ENCODE results near the gene NSF. TPM values are rescaled to one million over a fixed set of nuclear protein-coding genes. Genes with fewer than 3 reads are reported as not detected.

Gene NSF
- total RNA-seq, 2 experiments from 2014 or later = 35.3 to 42.5 TPM

- CTCF ChIA-PET (ENCODE audit: unreplicated experiment) = no interaction called here
- no TSS peak for BruUV-seq (replicated peaks)
- POLR2A ChIA-PET = no interaction called here
These were observed 203.8 kb downstream of the NSF start for GRCh38 chr17:46794318-46794717.

GRCh38 chr17:46795379-46795952, 205.0 kb downstream of the NSF start:
- Histone ChIP-seq H3K4me3 (ENCODE audit: low read depth, low read length, poor library complexity, severe bottlenecking) (no peak overlapping the region), H3K4me1 (ENCODE audit: insufficient read depth, low read length, poor library complexity, severe bottlenecking) (no peaks in the 10 kb centered on the region), H3K9me3 (ENCODE audit: low read length) (no peaks in the 10 kb centered on the region), H3K9me2 (ENCODE audit: insufficient read depth, low read length) (no peaks in the 10 kb centered on the region), H3K4me2 (ENCODE audit: low read length) (no peak overlapping the region), H2AFZ (ENCODE audit: low read length) (no peak overlapping the region), H3K36me3 (ENCODE audit: insufficient read depth, low read length) (no peaks in the 10 kb centered on the region), H3K27ac (ENCODE audit: low read depth, low read length, poor library complexity, severe bottlenecking) (no peak overlapping the region), H4K20me1 (ENCODE audit: insufficient read depth, low read length) (no peaks in the 10 kb centered on the region), H3K79me2 (ENCODE audit: insufficient read depth, low read depth, low read length) (no peaks in the 10 kb centered on the region)
- TF ChIP-seq EZH2phosphoT487 (IDR thresholded peaks at IDR 0.05; ENCODE audit: borderline replicate concordance, low read depth, low read length) (no peak), CTCF (conservative IDR thresholded peaks at IDR 0.05; ENCODE audit: low read length) (no peak)
- DNase-seq (ENCODE audit: low spot score) = no peak
- intact Hi-C loops (cut with micrococcal nuclease; ENCODE audit: unreplicated experiment) = no loop called here
- ChIA-PET POLR2A (no interaction called here), CTCF (ENCODE audit: unreplicated experiment) (no interaction called here)
- no TSS peak for BruUV-seq (replicated peaks)

More at GRCh38 chr17:46794318-46794717, 203.8 kb downstream of the NSF start:
- no peak overlapping the region for H3K27ac ChIP-seq (ENCODE audit: low read depth, low read length, poor library complexity, severe bottlenecking)
- DNase-seq (ENCODE audit: low spot score) = no peak
- no peak overlapping the region for H3K4me2 ChIP-seq (ENCODE audit: low read length)
- H4K20me1 ChIP-seq (ENCODE audit: insufficient read depth, low read length) = no peaks in the 10 kb centered on the region
- no peaks in the 10 kb centered on the region for H3K36me3 ChIP-seq (ENCODE audit: insufficient read depth, low read length)
- H3K79me2 ChIP-seq (ENCODE audit: insufficient read depth, low read depth, low read length) = no peaks in the 10 kb centered on the region
- TF ChIP-seq EZH2phosphoT487 (IDR thresholded peaks at IDR 0.05; ENCODE audit: borderline replicate concordance, low read depth, low read length) (no peak), CTCF (conservative IDR thresholded peaks at IDR 0.05; ENCODE audit: low read length) (no peak)
- H3K9me2 ChIP-seq (ENCODE audit: insufficient read depth, low read length) = no peaks in the 10 kb centered on the region
- intact Hi-C loops (cut with micrococcal nuclease; ENCODE audit: unreplicated experiment) = no loop called here
- no peaks in the 10 kb centered on the region for H3K9me3 ChIP-seq (ENCODE audit: low read length)
- H3K4me3 ChIP-seq (ENCODE audit: low read depth, low read length, poor library complexity, severe bottlenecking) = no peak overlapping the region
- no peaks in the 10 kb centered on the region for H3K4me1 ChIP-seq (ENCODE audit: insufficient read depth, low read length, poor library complexity, severe bottlenecking)
- H2AFZ ChIP-seq (ENCODE audit: low read length) = no peak overlapping the region

GRCh38 chr17:46796084-46796483, 205.6 kb downstream of the NSF start:
- H4K20me1 ChIP-seq (ENCODE audit: insufficient read depth, low read length) = no peaks in the 10 kb centered on the region

More at GRCh38 chr17:46796084-46796483, 205.6 kb downstream of the NSF start:
- POLR2A ChIA-PET = interaction anchor here (0.6 kb wide), 1 partner anchor 15 kb away, joined by 8 read pairs; no protein-coding TSS in a partner anchor
- intact Hi-C loops (cut with micrococcal nuclease; ENCODE audit: unreplicated experiment) = no loop called here
- Histone ChIP-seq H2AFZ (ENCODE audit: low read length) (no peak overlapping the region), H3K79me2 (ENCODE audit: insufficient read depth, low read depth, low read length) (no peaks in the 10 kb centered on the region), H3K36me3 (ENCODE audit: insufficient read depth, low read length) (no peaks in the 10 kb centered on the region), H3K4me3 (ENCODE audit: low read depth, low read length, poor library complexity, severe bottlenecking) (no peak overlapping the region), H3K9me3 (ENCODE audit: low read length) (no peaks in the 10 kb centered on the region), H3K4me2 (ENCODE audit: low read length) (no peak overlapping the region), H3K4me1 (ENCODE audit: insufficient read depth, low read length, poor library complexity, severe bottlenecking) (no peaks in the 10 kb centered on the region), H3K27ac (ENCODE audit: low read depth, low read length, poor library complexity, severe bottlenecking) (no peak overlapping the region), H3K9me2 (ENCODE audit: insufficient read depth, low read length) (no peaks in the 10 kb centered on the region)
- DNase-seq (ENCODE audit: low spot score) = no peak
- CTCF ChIA-PET (ENCODE audit: unreplicated experiment) = no interaction called here
- TF ChIP-seq CTCF (conservative IDR thresholded peaks at IDR 0.05; ENCODE audit: low read length) (no peak), EZH2phosphoT487 (IDR thresholded peaks at IDR 0.05; ENCODE audit: borderline replicate concordance, low read depth, low read length) (no peak)
- no TSS peak for BruUV-seq (replicated peaks)
